Measurements from ENCODE around the gene RGS6.

The RGS6 gene

DNA sequence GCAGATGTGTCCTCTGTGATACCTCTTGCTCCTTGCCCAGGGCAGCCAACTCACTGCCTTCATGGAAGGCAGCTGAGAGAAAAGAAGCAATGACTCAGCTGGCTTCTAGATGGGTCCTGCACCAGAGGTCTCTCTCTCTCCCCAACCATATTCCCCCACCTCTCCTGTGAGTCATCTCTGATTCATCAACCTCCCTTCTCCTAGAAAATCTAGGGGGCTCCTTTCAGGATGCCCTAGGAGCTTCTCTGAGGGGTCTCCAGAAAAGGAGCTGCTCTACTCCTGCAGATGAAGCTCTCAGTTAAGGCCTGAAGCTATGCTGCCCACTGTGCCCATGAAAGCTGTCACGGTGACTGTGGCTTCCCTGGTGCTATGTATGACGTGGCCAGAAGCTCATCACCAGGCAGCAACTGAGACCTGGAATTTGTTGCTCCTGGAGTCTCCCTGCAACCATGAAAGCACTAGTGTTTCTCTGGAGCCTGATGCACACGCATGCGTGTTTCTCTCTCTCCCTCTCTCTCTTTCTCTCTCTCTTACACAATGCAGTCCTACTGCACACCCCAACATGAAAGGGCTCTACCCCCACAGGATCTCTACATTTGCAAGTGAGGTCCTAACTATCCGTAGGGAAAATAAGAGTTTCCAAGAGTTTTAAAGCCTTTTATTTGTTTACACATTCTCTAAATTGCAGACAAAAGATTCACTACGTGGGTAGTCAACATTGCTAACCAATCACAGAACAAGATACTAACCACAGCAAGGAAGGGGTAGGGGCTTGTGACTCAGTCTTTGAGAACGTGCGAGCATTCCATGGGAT, 676.4 kb downstream of the RGS6 start:
- peak overlapping the region; percentile 30 for H3K4me3 ChIP-seq (ENCODE audit: low read depth, low read length)
- TF ChIP-seq, protein P1, sequence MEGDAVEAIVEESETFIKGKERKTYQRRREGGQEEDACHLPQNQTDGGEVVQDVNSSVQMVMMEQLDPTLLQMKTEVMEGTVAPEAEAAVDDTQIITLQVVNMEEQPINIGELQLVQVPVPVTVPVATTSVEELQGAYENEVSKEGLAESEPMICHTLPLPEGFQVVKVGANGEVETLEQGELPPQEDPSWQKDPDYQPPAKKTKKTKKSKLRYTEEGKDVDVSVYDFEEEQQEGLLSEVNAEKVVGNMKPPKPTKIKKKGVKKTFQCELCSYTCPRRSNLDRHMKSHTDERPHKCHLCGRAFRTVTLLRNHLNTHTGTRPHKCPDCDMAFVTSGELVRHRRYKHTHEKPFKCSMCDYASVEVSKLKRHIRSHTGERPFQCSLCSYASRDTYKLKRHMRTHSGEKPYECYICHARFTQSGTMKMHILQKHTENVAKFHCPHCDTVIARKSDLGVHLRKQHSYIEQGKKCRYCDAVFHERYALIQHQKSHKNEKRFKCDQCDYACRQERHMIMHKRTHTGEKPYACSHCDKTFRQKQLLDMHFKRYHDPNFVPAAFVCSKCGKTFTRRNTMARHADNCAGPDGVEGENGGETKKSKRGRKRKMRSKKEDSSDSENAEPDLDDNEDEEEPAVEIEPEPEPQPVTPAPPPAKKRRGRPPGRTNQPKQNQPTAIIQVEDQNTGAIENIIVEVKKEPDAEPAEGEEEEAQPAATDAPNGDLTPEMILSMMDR (IDR thresholded peaks at IDR 0.05; ENCODE audit: low read depth, low read length), result no peak

DNA sequence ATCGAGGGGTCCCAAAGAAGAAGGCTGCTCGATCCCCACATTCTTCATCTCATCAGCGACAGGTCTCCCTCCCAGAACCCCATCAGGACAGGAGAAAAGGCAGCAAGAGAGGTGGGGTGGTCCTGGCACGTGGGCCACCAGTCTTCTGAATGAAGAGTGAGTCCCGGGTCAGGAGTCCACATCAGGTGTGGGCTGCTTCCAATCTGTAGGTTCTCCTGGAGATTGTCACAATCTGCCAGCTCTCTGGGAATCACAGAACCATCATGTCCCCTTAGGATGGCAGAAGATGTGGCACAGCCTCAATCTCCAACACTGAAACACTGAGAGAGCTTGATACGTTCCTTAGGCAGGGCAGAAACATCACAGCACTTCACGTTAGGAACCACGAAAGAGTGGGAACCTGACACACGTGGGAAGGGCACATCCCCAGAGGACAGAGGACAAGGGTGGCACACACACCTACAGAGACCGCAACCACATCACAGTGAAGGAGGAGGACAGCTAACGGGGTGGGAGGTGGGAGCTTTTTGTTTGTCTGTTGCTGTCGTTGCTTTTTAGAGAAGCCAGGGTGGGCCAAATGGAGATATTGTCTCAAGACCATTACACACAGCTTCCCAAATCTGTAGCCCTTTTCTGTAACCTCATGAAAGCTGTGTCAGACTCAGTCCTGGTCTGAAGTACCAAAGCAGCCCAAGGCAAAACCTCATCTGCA, 677.1 kb downstream of the RGS6 start:
- TF ChIP-seq, protein P1 (IDR thresholded peaks at IDR 0.05; ENCODE audit: low read depth, low read length), result no peak
- no peak overlapping the region for H3K4me3 ChIP-seq (ENCODE audit: low read depth, low read length)

DNA sequence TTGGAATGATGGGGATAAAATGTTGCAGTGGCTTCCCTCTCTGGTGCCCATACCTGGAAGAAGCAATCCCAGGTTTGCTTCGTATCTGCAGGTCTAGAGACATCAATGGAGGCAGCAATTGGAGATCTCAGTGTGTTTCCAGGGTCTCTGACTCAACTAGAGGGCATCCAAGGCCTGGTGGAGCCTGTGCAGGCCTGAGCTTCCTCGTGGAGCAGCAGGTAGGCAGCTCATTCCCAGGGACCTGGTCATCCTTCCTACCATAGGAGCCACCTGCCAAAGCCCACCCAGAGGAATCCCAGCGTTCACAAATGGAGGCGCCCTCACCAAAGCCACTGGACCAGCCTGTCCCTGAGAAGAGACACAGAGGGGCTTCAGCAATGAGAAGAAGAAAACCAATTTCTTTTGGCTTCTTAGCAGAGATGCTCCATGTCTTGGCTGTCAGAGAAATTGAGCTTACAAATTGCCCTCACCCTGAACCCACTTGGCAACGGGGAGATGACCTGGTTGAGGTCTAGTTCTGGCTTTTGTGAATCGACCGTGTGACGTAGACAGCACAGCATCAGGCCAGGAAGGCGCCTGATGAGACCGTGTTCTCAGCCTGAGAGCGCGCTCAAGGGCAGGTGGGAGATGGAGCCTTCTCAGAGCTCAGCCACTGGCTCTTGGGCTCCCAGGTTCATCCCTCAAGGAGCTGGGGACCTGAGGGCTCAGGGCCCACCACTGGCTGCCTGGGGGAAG, 678.0 kb downstream of the RGS6 start:
- TF ChIP-seq, protein P1 (IDR thresholded peaks at IDR 0.05; ENCODE audit: low read depth, low read length), result no peak
- H3K4me3 ChIP-seq (ENCODE audit: low read depth, low read length), result no peak overlapping the region

DNA sequence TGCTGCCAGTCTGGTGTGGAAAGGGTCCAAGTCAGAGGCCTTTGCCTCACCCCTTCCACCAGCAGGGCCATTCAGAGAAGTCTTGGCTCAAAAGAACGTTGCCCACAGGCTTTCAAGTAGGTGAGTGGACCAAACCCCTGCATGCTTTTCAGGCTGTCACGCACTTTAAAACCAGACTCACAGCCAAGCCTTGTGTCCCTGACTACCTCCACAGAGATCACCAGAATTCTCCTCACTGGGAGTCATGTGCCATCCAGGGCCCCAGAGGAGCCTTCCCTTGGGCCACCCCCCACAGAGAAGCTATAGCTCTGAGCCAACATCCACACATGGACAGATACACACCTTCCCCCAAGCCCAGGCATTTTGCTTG, 678.6 kb downstream of the RGS6 start:
- TF ChIP-seq, protein P1 (IDR thresholded peaks at IDR 0.05; ENCODE audit: low read depth, low read length), result no peak

DNA sequence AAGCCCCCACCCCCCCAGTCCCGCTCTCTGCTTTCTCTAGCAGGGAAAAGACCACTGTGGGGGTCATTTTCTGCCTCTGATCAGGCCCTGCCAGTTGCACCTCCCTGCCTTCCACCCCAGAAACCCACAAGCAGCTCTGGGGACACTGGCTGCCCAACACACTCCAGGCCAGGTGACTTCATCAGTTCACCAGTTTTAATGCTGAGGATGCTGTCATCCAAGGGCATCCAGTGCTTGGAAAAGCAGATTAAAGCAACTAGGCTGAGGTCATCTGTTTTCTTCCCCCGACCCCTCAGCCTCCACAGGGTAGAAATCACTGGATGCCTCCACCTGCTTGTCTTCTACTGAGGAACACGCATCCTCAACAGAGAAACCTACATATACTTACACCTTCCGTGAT, 679.3 kb downstream of the RGS6 start:
- no peak overlapping the region for H3K4me3 ChIP-seq (ENCODE audit: low read depth, low read length)
- TF ChIP-seq, protein P1 (IDR thresholded peaks at IDR 0.05; ENCODE audit: low read depth, low read length), result no peak

More for the DNA sequence above, 678.6 kb downstream of the RGS6 start:
- H3K4me3 ChIP-seq (ENCODE audit: low read depth, low read length), result no peak overlapping the region

DNA sequence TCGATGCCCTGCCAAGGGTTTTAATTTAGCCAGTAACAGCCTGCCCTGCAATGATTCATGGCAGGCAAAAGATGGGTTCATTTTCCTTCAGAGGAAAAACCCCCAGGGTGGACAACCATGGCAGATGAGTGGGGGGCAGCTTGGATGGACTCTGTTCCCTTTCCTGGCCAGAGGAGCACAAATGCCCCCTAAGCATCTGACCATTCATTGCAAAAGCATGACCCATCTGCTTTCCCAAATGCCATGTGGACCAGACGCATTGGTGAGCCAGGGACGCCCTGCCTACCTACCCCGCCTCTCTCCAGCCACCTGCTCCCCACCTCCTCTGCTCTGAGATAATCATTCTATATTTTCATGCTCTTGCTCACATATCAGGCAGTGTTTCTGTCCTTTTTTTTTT, 679.8 kb downstream of the RGS6 start:
- H3K4me3 ChIP-seq (ENCODE audit: low read depth, low read length), result no peak overlapping the region
- TF ChIP-seq, protein P1 (IDR thresholded peaks at IDR 0.05; ENCODE audit: low read depth, low read length), result no peak

Measured in WI38 (cell line).